ENCODE data around the gene SLC16A1. TPM values are rescaled to one million over a fixed set of nuclear protein-coding genes. Genes with fewer than 3 reads are reported as not detected.

Gene SLC16A1
- total and polyA plus RNA-seq, 10 of the 15 experiments (the other 5 are each of a cell fraction or from before 2014, with no cell fraction given) = 39.0 to 106 (median 65.8) TPM

DNA sequence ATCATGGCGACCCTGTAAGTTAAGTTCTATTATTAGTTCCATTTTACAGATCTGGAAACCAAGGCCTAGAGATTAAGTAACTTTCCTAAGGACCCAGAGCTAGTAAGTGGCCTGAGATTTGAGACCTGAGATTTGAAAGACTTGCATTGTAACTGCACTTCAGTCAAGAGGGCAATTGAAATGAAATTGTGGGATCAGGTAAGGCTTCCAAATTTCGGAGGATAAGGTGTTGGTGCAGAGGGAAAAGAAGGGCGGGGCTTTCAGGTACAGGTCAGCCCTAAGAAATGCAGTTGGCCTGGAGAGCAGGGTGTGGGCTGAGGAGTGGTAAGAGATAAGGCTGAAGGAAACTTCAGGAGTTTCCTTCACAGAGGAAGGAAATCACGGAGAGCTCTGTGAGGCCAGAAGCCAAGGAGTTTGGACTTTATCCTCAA lies 51.1 kb downstream of the SLC16A1 start:
- no peaks in the 10 kb centered on the region for H3K36me3 ChIP-seq (ENCODE audit: control insufficient read depth in 2 of 2, insufficient read depth in 2 of 2, low read length in 1 of 2)
- no peaks in the 10 kb centered on the region for H4K20me1 ChIP-seq (ENCODE audit: control insufficient read depth, insufficient read depth)
- ChIA-PET RAD21 (ENCODE audit: unreplicated experiment) (interaction anchor here (1.2 kb wide), 1 partner anchor 32 kb away, joined by 3 read pairs; no protein-coding TSS in a partner anchor), SMC1A (ENCODE audit: uncharacterized antibody, unreplicated experiment) (interaction anchor here (0.9 to 1.4 kb wide), 2 partner anchors 36 to 137 kb away, joined by 3 read pairs; no protein-coding TSS in a partner anchor), POLR2A (no interaction called here), CTCF (interaction anchor here (0.9 to 1.1 kb wide), 2 partner anchors 24 to 168 kb away, joined by 3 to 4 read pairs; partner anchors contain the start of gene LRIG2)
- no peak overlapping the region for H3K4me3 ChIP-seq
- no peaks in the 10 kb centered on the region for H3K9me3 ChIP-seq (replicated peaks; ENCODE audit: control insufficient read depth, insufficient read depth, low read length)
- WGBS (ENCODE audit: insufficient coverage, insufficient replicate concordance, low lambda C conversion rate, missing lambda C conversion rate) = 74% methylated on average over 4 of the region's 4 CpGs
- no peaks in the 10 kb centered on the region for H3K79me2 ChIP-seq (ENCODE audit: control insufficient read depth, insufficient read depth, low read length)
- H3K9ac ChIP-seq (ENCODE audit: control insufficient read depth, insufficient read depth, low read length) = no peak overlapping the region
- no peak overlapping the region for H3K27ac ChIP-seq (ENCODE audit: control insufficient read depth, insufficient read depth)
- DNase-seq (ENCODE audit: low read depth, low spot score) = no peak
- H3K4me2 ChIP-seq (ENCODE audit: control insufficient read depth, insufficient read depth) = no peak overlapping the region
- BruUV-seq (replicated peaks) = no TSS peak
- in situ Hi-C loops (cut with MboI) = no loop called here
- TF ChIP-seq, protein P1, sequence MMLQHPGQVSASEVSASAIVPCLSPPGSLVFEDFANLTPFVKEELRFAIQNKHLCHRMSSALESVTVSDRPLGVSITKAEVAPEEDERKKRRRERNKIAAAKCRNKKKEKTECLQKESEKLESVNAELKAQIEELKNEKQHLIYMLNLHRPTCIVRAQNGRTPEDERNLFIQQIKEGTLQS (IDR thresholded peaks at IDR 0.05; ENCODE audit: borderline replicate concordance, extremely low read depth, low read depth, low read length) = no peak
- TF ChIP-seq, protein P2, sequence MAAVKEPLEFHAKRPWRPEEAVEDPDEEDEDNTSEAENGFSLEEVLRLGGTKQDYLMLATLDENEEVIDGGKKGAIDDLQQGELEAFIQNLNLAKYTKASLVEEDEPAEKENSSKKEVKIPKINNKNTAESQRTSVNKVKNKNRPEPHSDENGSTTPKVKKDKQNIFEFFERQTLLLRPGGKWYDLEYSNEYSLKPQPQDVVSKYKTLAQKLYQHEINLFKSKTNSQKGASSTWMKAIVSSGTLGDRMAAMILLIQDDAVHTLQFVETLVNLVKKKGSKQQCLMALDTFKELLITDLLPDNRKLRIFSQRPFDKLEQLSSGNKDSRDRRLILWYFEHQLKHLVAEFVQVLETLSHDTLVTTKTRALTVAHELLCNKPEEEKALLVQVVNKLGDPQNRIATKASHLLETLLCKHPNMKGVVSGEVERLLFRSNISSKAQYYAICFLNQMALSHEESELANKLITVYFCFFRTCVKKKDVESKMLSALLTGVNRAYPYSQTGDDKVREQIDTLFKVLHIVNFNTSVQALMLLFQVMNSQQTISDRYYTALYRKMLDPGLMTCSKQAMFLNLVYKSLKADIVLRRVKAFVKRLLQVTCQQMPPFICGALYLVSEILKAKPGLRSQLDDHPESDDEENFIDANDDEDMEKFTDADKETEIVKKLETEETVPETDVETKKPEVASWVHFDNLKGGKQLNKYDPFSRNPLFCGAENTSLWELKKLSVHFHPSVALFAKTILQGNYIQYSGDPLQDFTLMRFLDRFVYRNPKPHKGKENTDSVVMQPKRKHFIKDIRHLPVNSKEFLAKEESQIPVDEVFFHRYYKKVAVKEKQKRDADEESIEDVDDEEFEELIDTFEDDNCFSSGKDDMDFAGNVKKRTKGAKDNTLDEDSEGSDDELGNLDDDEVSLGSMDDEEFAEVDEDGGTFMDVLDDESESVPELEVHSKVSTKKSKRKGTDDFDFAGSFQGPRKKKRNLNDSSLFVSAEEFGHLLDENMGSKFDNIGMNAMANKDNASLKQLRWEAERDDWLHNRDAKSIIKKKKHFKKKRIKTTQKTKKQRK (IDR thresholded peaks at IDR 0.05; ENCODE audit: low read depth, low read length) = no peak
- TF ChIP-seq YBX1 (IDR thresholded peaks at IDR 0.05) (no peak), NRF1 (conservative IDR thresholded peaks at IDR 0.05; ENCODE audit: low read depth, low read length) (no peak)
- TF ChIP-seq, protein P3, sequence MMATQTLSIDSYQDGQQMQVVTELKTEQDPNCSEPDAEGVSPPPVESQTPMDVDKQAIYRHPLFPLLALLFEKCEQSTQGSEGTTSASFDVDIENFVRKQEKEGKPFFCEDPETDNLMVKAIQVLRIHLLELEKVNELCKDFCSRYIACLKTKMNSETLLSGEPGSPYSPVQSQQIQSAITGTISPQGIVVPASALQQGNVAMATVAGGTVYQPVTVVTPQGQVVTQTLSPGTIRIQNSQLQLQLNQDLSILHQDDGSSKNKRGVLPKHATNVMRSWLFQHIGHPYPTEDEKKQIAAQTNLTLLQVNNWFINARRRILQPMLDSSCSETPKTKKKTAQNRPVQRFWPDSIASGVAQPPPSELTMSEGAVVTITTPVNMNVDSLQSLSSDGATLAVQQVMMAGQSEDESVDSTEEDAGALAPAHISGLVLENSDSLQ (IDR thresholded peaks at IDR 0.05) = no peak
- no peak overlapping the region for H2AFZ ChIP-seq (ENCODE audit: control insufficient read depth, low read depth, low read length)
- intact Hi-C loops (cut with micrococcal nuclease; ENCODE audit: unreplicated experiment) = no loop called here
- H3K27me3 ChIP-seq (replicated peaks in 1 of 2; ENCODE audit: control insufficient read depth in 2 of 2, insufficient read depth in 2 of 2, low read length in 1 of 2) = no peaks in the 10 kb centered on the region
- no peak for FAIRE-seq
- no peaks in the 10 kb centered on the region for H3K4me1 ChIP-seq (ENCODE audit: control insufficient read depth, insufficient read depth, low read length)
- ATAC-seq = no peak
